Measurements from ENCODE around the gene DDX1.

DDX1 gene

GRCh38 chr2:15658911-15659310, 67.2 kb downstream of the DDX1 start:
- DNase-seq, result no peak

GRCh38 chr2:15660491-15661294, 69.0 kb downstream of the DDX1 start:
- DNase-seq, result no peak

- no peak for DNase-seq
Measured at GRCh38 chr2:15661295-15661569, 69.6 kb downstream of the DDX1 start.

GRCh38 chr2:15662026-15662425, 70.4 kb downstream of the DDX1 start:
- no peak for DNase-seq

GRCh38 chr2:15662579-15662978, 70.9 kb downstream of the DDX1 start:
- DNase-seq, result no peak

- no peak for DNase-seq
Measured at GRCh38 chr2:15663802-15664201, 72.1 kb downstream of the DDX1 start.

GRCh38 chr2:15664273-15665066, 72.8 kb downstream of the DDX1 start:
- no peak for DNase-seq

GRCh38 chr2:15665067-15665942, 73.6 kb downstream of the DDX1 start:
- DNase-seq, result no peak

- DNase-seq, result no peak
Measured at GRCh38 chr2:15665943-15666460, 74.3 kb downstream of the DDX1 start.

GRCh38 chr2:15666861-15667808, 75.5 kb downstream of the DDX1 start:
- no peak for DNase-seq

GRCh38 chr2:15667809-15668556, 76.3 kb downstream of the DDX1 start:
- DNase-seq, result no peak

- no peak for DNase-seq
Measured at GRCh38 chr2:15668611-15669305, 77.1 kb downstream of the DDX1 start.

GRCh38 chr2:15669375-15669910, 77.8 kb downstream of the DDX1 start:
- DNase-seq, result no peak

- DNase-seq, result no peak
Measured at GRCh38 chr2:15670469-15670868, 78.8 kb downstream of the DDX1 start.

GRCh38 chr2:15670981-15671380, 79.3 kb downstream of the DDX1 start:
- DNase-seq, result no peak

- DNase-seq, result no peak
Measured at GRCh38 chr2:15671409-15671808, 79.7 kb downstream of the DDX1 start.

- DNase-seq, result no peak
Measured at GRCh38 chr2:15671842-15672815, 80.5 kb downstream of the DDX1 start.
